Activated naive CD4-positive, alpha-beta T cell (primary cell): ENCODE results near the gene TP53TG3B.
"Not testable (repeated sequence)": the region's sequence is repeated elsewhere in the genome, so short reads cannot be mapped to it uniquely, and the experiment has no call there.

Experiments
- DNase-seq, 4 experiments: peaks; one replicate each; lab custom pipeline; 2025; lab: John Stamatoyannopoulos, UW

The TP53TG3B gene

GRCh38 chr16:33360541-33360940 lies at the start of gene TP53TG3B:
TP53TG3B (plus strand) TSS chr16:33360841; CDS start chr16:33360909, 68 bp downstream.
- DNase-seq: not testable (repeated sequence)

GRCh38 chr16:33336226-33337012 lies 24.2 kb upstream of the TP53TG3B start:
- not testable (repeated sequence) for DNase-seq

- DNase-seq: not testable (repeated sequence)
These were observed 22.8 kb upstream of the TP53TG3B start for GRCh38 chr16:33337627-33338542.

GRCh38 chr16:33338543-33338951 lies 22.1 kb upstream of the TP53TG3B start:
- DNase-seq: not testable (repeated sequence)

GRCh38 chr16:33339093-33340061 lies 21.3 kb upstream of the TP53TG3B start:
- DNase-seq: not testable (repeated sequence)
